Measurements from ENCODE around the gene IGF2R.

DNA sequence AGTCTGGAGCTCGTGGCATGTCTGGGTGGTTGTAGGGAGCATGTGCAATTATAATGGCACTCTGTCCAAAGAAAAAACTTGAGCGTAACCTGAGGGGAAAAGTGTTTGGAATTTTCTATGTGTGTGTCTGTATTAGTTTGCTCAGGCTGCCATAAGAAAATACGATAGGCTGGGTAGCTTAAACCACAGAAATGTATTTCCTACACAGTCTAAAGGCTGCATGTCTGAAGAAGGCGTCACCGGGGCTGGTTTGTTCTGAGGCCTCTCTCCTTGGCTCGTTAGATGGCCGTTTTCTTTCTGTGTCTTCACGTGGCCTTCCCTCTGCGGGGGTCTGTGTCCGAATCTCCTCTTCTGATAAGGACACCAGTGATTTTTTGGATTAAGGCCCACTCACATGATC lies 59.0 kb downstream of the IGF2R start:
- TF ChIP-seq POLR2A (IDR thresholded peaks at IDR 0.05; ENCODE audit: insufficient read depth in 1 of 2, low read depth in 2 of 2, low read length in 2 of 2): no peak
- TF ChIP-seq BRCA1 (CRISPR knock-in tag; IDR thresholded peaks at IDR 0.05): no peak
- no peak for TF ChIP-seq POLR2G (IDR thresholded peaks at IDR 0.05; ENCODE audit: low read depth, low read length)
- no peak for TF ChIP-seq GLI4 (CRISPR knock-in tag; IDR thresholded peaks at IDR 0.05; ENCODE audit: borderline replicate concordance)
- TF ChIP-seq ZNF607 (CRISPR knock-in tag; IDR thresholded peaks at IDR 0.05; ENCODE audit: borderline replicate concordance): no peak
- TF ChIP-seq ZNF766 (CRISPR knock-in tag; IDR thresholded peaks at IDR 0.05; ENCODE audit: borderline replicate concordance): no peak
- no peak for TF ChIP-seq ZFAT (CRISPR knock-in tag; conservative IDR thresholded peaks at IDR 0.05)
- no peak for TF ChIP-seq MAF1 (CRISPR knock-in tag; IDR thresholded peaks at IDR 0.05; ENCODE audit: borderline replicate concordance)

Measured in HepG2 (cell line).